GM23338 (cell line): Measurements from ENCODE around the gene RBCK1. TPM values are rescaled to one million over a fixed set of nuclear protein-coding genes. Genes with fewer than 3 reads are reported as not detected.

Experiments
- ATAC-seq: fragments of 200-7000 bp; cut with Tn5 transposase; 3 replicates; pipeline ENCODE4 v1.9.1; 2020
- DNase-seq: peaks from one replicate; pipeline ENCODE4 v3.0.0-alpha.2; 2015; ENCODE audit warnings: low spot score
- H2AFZ ChIP-seq: fragments of 200-600 bp; sonication (generic); 2 replicates; pipeline ENCODE4 v1.8.0; 2016; ENCODE audit warnings: antibody characterized with exemption, mild to moderate bottlenecking, moderate library complexity
- H3F3A ChIP-seq: fragments of 200-600 bp; sonication (generic); replicated peaks from 2 replicates; pipeline ENCODE4 v1.8.0; 2017; ENCODE audit warnings: antibody characterized with exemption, mixed run types, low read depth
- H3K27ac ChIP-seq: fragments of 200-600 bp; sonication (generic); 2 replicates; pipeline ENCODE4 v1.6.1; 2016; ENCODE audit warnings: low read depth
- H3K27me3 ChIP-seq: fragments of 200-600 bp; sonication (generic); 2 replicates; pipeline ENCODE4 v1.8.0; 2016; ENCODE audit warnings: mild to moderate bottlenecking, mixed run types, moderate library complexity; ENCODE audit not compliant: insufficient read depth
- H3K36me3 ChIP-seq: fragments of 200-600 bp; sonication (generic); 2 replicates; pipeline ENCODE4 v1.8.0; 2016; ENCODE audit warnings: mild to moderate bottlenecking; ENCODE audit not compliant: insufficient read depth
- H3K4me1 ChIP-seq: fragments of 200-600 bp; sonication (generic); 2 replicates; pipeline ENCODE4 v1.8.0; 2016; ENCODE audit warnings: mild to moderate bottlenecking, moderate library complexity; ENCODE audit not compliant: insufficient read depth
- H3K4me2 ChIP-seq: fragments of 200-600 bp; sonication (generic); 2 replicates; pipeline ENCODE4 v1.7.1; 2017; ENCODE audit warnings: mixed run types
- H3K4me3 ChIP-seq: fragments of 200-600 bp; sonication (generic); 2 replicates; pipeline ENCODE4 v1.6.1; 2016; ENCODE audit warnings: mixed run types
- H3K79me2 ChIP-seq: fragments of 200-600 bp; sonication (generic); replicated peaks from 2 replicates; pipeline ENCODE4 v1.8.0; 2017; ENCODE audit warnings: mild to moderate bottlenecking; ENCODE audit not compliant: insufficient read depth
- H3K9me2 ChIP-seq: fragments of 200-600 bp; sonication (generic); 2 replicates; pipeline ENCODE4 v1.8.0; 2017; ENCODE audit not compliant: insufficient read depth
- H4K20me1 ChIP-seq: fragments of 200-600 bp; sonication (generic); replicated peaks from 2 replicates; pipeline ENCODE4 v1.8.0; 2017; ENCODE audit warnings: mild to moderate bottlenecking; ENCODE audit not compliant: insufficient read depth
- H3K27ac Mint-ChIP-seq: 2 replicates; pipeline ENCODE4 v1.8.0; 2020; ENCODE audit warnings: inconsistent platforms, mild to moderate bottlenecking, moderate library complexity, mixed read lengths
- H3K27me3 Mint-ChIP-seq: 3 replicates; pipeline ENCODE4 v1.8.0; 2022; ENCODE audit warnings: low read depth, mild to moderate bottlenecking, moderate library complexity, mixed read lengths, inconsistent platforms; ENCODE audit not compliant: insufficient read depth, poor library complexity
- H3K36me3 Mint-ChIP-seq: 3 replicates; pipeline ENCODE4 v1.8.0; 2021; ENCODE audit warnings: low read depth, mild to moderate bottlenecking, inconsistent platforms, moderate library complexity, mixed read lengths
- H3K4me1 Mint-ChIP-seq: 3 replicates; pipeline ENCODE4 v1.8.0; 2020; ENCODE audit warnings: mild to moderate bottlenecking, inconsistent platforms, mixed read lengths
- H3K4me3 Mint-ChIP-seq: 3 replicates; pipeline ENCODE4 v1.8.0; 2021; ENCODE audit warnings: moderate library complexity, mild to moderate bottlenecking, inconsistent platforms, mixed read lengths
- H3K9me3 Mint-ChIP-seq: 3 replicates; pipeline ENCODE4 v1.8.0; 2020; ENCODE audit warnings: moderate library complexity, mild to moderate bottlenecking, inconsistent platforms, mixed read lengths
- CREB1 ChIP-seq: fragments of 250-450 bp; sonication (Bioruptor Pico); IDR thresholded peaks from 2 replicates; pipeline ENCODE4 v1.5.0; 2020; ENCODE audit warnings: low read depth, mild to moderate bottlenecking, moderate library complexity
- CTCF ChIP-seq, 2 experiments: fragments of 200-600 bp in 1 of 2; sonication (generic) in 1 of 2; conservative IDR thresholded peaks; 2 replicates each; pipeline versions ENCODE4 v1.5.1 to v1.6.1; 2016 to 2017; ENCODE audit warnings: antibody characterized with exemption in 2 of 2, low read depth in 2 of 2, mild to moderate bottlenecking in 2 of 2, moderate library complexity in 1 of 2
- ETS1 ChIP-seq: IDR thresholded peaks from 2 replicates; pipeline ENCODE4 v1.6.1; 2016; ENCODE audit warnings: antibody characterized with exemption
- EZH2 ChIP-seq: fragments of 200-600 bp; sonication (generic); IDR thresholded peaks from one replicate; pipeline ENCODE4 v1.8.0; 2017; ENCODE audit warnings: antibody characterized with exemption, mild to moderate bottlenecking, low read depth; ENCODE audit not compliant: unreplicated experiment
- EZH2phosphoT487 ChIP-seq: fragments of 200-600 bp; sonication (generic); IDR thresholded peaks from one replicate; pipeline ENCODE4 v1.8.1; 2018; ENCODE audit warnings: antibody characterized with exemption; ENCODE audit not compliant: unreplicated experiment
- JUNB ChIP-seq: IDR thresholded peaks from one replicate; pipeline ENCODE4 v1.6.1; 2016; ENCODE audit warnings: antibody characterized with exemption; ENCODE audit not compliant: unreplicated experiment
- NANOG ChIP-seq: IDR thresholded peaks from 2 replicates; pipeline ENCODE4 v1.6.1; 2016; ENCODE audit warnings: antibody characterized with exemption, borderline replicate concordance
- POLR2AphosphoS5 ChIP-seq: IDR thresholded peaks from 2 replicates; pipeline ENCODE4 v1.6.1; 2016; ENCODE audit warnings: antibody characterized with exemption, low read depth
- REST ChIP-seq: IDR thresholded peaks from one replicate; pipeline ENCODE4 v1.6.1; 2018; ENCODE audit warnings: antibody characterized with exemption; ENCODE audit not compliant: unreplicated experiment
- STAT1 ChIP-seq: IDR thresholded peaks from one replicate; pipeline ENCODE4 v1.6.1; 2016; ENCODE audit warnings: antibody characterized with exemption; ENCODE audit not compliant: unreplicated experiment
- ZNF114 ChIP-seq: fragments of 250-450 bp; sonication (Bioruptor Pico); IDR thresholded peaks from 2 replicates; pipeline ENCODE4 v1.5.0; 2020; ENCODE audit warnings: mild to moderate bottlenecking, moderate library complexity
- ZNF331 ChIP-seq: fragments of 250-450 bp; sonication (Bioruptor Pico); IDR thresholded peaks from 2 replicates; pipeline ENCODE4 v1.5.0; 2020; ENCODE audit warnings: low read depth, mild to moderate bottlenecking, moderate library complexity
- ZNF462 ChIP-seq: fragments of 250-450 bp; sonication (Bioruptor Pico); IDR thresholded peaks from 2 replicates; pipeline ENCODE4 v1.5.0; 2020; ENCODE audit warnings: mild to moderate bottlenecking, moderate library complexity
- polyA plus RNA-seq: library from polyadenylated mRNA; unstranded; fragments of >200 nt; fragmentation: Nextera tagmentation; extraction: Ambion mirVana; gene quantifications from 2 replicates; pipeline ENCODE4 v1.2.1, GENCODE V29; 2016
- total RNA-seq: library from RNA; depleted of rRNA; stranded (reverse); fragments of >200 nt; shearing (Covaris generic); gene quantifications from 2 replicates; pipeline ENCODE4 v1.2.3, GENCODE V29; 2014

Gene RBCK1
- total and polyA plus RNA-seq, 2 experiments from 2014 or later, result 52.6 to 56.8 TPM

- H3K9me3 Mint-ChIP-seq, result no peaks in the 10 kb centered on the region; the same call in 2 of the 3 replicates
- peaks cover 8% of the 10 kb centered on the region for H3K4me1 Mint-ChIP-seq
- Histone ChIP-seq H3K27me3 (peaks cover 14% of the 10 kb centered on the region), H3K9me2 (no peaks in the 10 kb centered on the region), H3K4me2 (no peak overlapping the region), H3K36me3 (no peaks in the 10 kb centered on the region; the same call in 1 of the 2 replicates), H2AFZ (no peak overlapping the region), H3K27ac (no peak overlapping the region), H4K20me1 (peaks cover 3% of the 10 kb centered on the region; the same call in 1 of the 2 replicates), H3K79me2 (0 out of 2 replicates have a peak, but pooled peaks cover 3% of the 10 kb centered on the region), H3K4me3 (no peak overlapping the region), H3K4me1 (0 out of 2 replicates have a peak, but pooled peaks cover 4% of the 10 kb centered on the region), H3F3A (peaks cover 15% of the 10 kb centered on the region; the same call in 1 of the 2 replicates)
- H3K36me3 Mint-ChIP-seq, result peaks cover 28% of the 10 kb centered on the region
- DNase-seq (no peak), ATAC-seq (no peak)
- peak overlapping the region; percentile 5; the same call in 1 of the 3 replicates for H3K4me3 Mint-ChIP-seq
- no peak overlapping the region for H3K27ac Mint-ChIP-seq
- TF ChIP-seq EZH2phosphoT487 (no peak), EZH2 (no peak), CREB1 (CRISPR knock-in tag) (no peak), POLR2AphosphoS5 (no peak), ZNF462 (CRISPR knock-in tag) (no peak), JUNB (no peak), CTCF (conservative IDR thresholded peaks at IDR 0.05; ENCODE audit: low read depth in 2 of 2) (no peak), ETS1 (no peak), ZNF114 (CRISPR knock-in tag) (no peak), NANOG (no peak), ZNF331 (CRISPR knock-in tag) (no peak), REST (no peak), STAT1 (no peak)
- peaks cover 11% of the 10 kb centered on the region for H3K27me3 Mint-ChIP-seq
Observed at GRCh38 chr20:383889-384288, 24.2 kb upstream of the RBCK1 start.
